CD4-positive, alpha-beta T cell (primary cell): Measurements from ENCODE around the gene GLRX3. TPM values are rescaled to one million over a fixed set of nuclear protein-coding genes. Genes with fewer than 3 reads are reported as not detected.

Experiments
- ATAC-seq: fragments of 200-7000 bp; cut with Tn5 transposase; one replicate; pipeline ENCODE4 v1.10.0; 2022; ENCODE audit warnings: mild to moderate bottlenecking; ENCODE audit not compliant: poor library complexity
- CTCF ChIA-PET: fragments of 350-600 bp; sonication (Branson Sonifier 250); formaldehyde crosslinking; loops from one replicate; lab custom pipeline; 2021; ENCODE audit warnings: antibody characterized with exemption, inconsistent platforms; lab: Charles Lee
- POLR2A ChIA-PET: fragments of 350-600 bp; sonication (Branson Sonifier 250); formaldehyde crosslinking; loops from one replicate; lab custom pipeline; 2021; ENCODE audit warnings: antibody characterized with exemption, inconsistent platforms; lab: Charles Lee
- DNase-seq, 14 experiments: peaks; one replicate each; pipeline ENCODE4 v3.0.0-alpha.2; 2013 to 2020; ENCODE audit warnings: mixed read lengths in 2 of 14
- H3K27ac ChIP-seq, 2 donors: one replicate each; pipeline versions ENCODE4 v1.5.1 to v1.7.0; 2013; ENCODE audit warnings: low read length in 2 of 2, low read depth in 1 of 2, mild to moderate bottlenecking in 1 of 2
- H3K27me3 ChIP-seq, 2 experiments: 1 replicate in 1 of 2; 2 replicates in 1 of 2; pipeline versions ENCODE4 v1.6.1 to v1.7.0; 2013; ENCODE audit warnings: low read length in 2 of 2, control low read depth in 1 of 2, mild to moderate bottlenecking in 1 of 2, moderate library complexity in 1 of 2; ENCODE audit not compliant: insufficient read depth in 2 of 2, control insufficient read depth in 1 of 2
- H3K36me3 ChIP-seq: one replicate; pipeline ENCODE4 v1.6.1; 2013; ENCODE audit warnings: low read length, control low read depth; ENCODE audit not compliant: insufficient read depth
- H3K4me1 ChIP-seq: one replicate; pipeline ENCODE4 v1.6.1; 2013; ENCODE audit warnings: low read length, control low read depth; ENCODE audit not compliant: insufficient read depth
- H3K4me3 ChIP-seq: one replicate; pipeline ENCODE4 v1.5.1; 2013; ENCODE audit warnings: mild to moderate bottlenecking, low read length, moderate library complexity
- H3K9me3 ChIP-seq, 2 experiments: 1 replicate in 1 of 2; 2 replicates in 1 of 2; pipeline versions ENCODE4 v1.6.1 to v1.7.0; 2013; ENCODE audit warnings: low read length in 2 of 2, mild to moderate bottlenecking in 2 of 2, control low read depth in 1 of 2, moderate library complexity in 1 of 2; ENCODE audit not compliant: control insufficient read depth in 1 of 2, insufficient read depth in 1 of 2
- H3K27ac Mint-ChIP-seq: one replicate; pipeline ENCODE4 v1.8.0; 2020; ENCODE audit warnings: mixed read lengths
- H3K27me3 Mint-ChIP-seq: one replicate; pipeline ENCODE4 v1.8.0; 2021; ENCODE audit warnings: mixed read lengths
- H3K36me3 Mint-ChIP-seq: one replicate; pipeline ENCODE4 v1.8.0; 2021; ENCODE audit warnings: low read depth, mixed read lengths
- H3K4me1 Mint-ChIP-seq: one replicate; pipeline ENCODE4 v1.8.0; 2021; ENCODE audit warnings: low read depth, mixed read lengths
- H3K4me3 Mint-ChIP-seq: one replicate; pipeline ENCODE4 v1.8.0; 2020; ENCODE audit warnings: mild to moderate bottlenecking, mixed read lengths
- H3K9me3 Mint-ChIP-seq: one replicate; pipeline ENCODE4 v1.8.0; 2020; ENCODE audit warnings: mixed read lengths
- CTCF ChIP-seq: fragments of 200-600 bp; IDR thresholded peaks from one replicate; pipeline ENCODE4 v1.8.0; 2022; ENCODE audit warnings: antibody characterized with exemption, mild to moderate bottlenecking
- intact Hi-C, 2 experiments: fragments of 100-400 bp; cut with DNase I in 1 of 2; cut with micrococcal nuclease in 1 of 2; formaldehyde crosslinking; loops; one replicate each; pipeline versions ENCODE4 v1.15.1 to v1.9.0; 2023 to 2025; cut with DNase I, micrococcal nuclease
- total RNA-seq, 174 experiments: library from RNA in 2 of 174; stranded (reverse) in 2 of 174; gene quantifications; one replicate each; pipeline ENCODE4 v1.2.3 and lab custom pipeline; 2021 to 2026

The GLRX3 gene
- total RNA-seq, 2 experiments from 2014 or later = 25.4 to 29.7 TPM

- no peaks in the 10 kb centered on the region for H3K27me3 ChIP-seq
- TF ChIP-seq CTCF = no peak
- Mint-ChIP-seq H3K4me1 (peaks cover 56% of the 10 kb centered on the region), H3K36me3 (peaks cover 55% of the 10 kb centered on the region), H3K9me3 (no peaks in the 10 kb centered on the region), H3K27me3 (no peaks in the 10 kb centered on the region), H3K27ac (peak overlapping the region; percentile 37), H3K4me3 (no peak overlapping the region)
- CTCF ChIA-PET = interaction anchor here (0.9 kb wide), 1 partner anchor 65 kb away, joined by 3 read pairs; no protein-coding TSS in a partner anchor
- no peak for DNase-seq
- H3K9me3 ChIP-seq = no peaks in the 10 kb centered on the region
- intact Hi-C loops = no loop called here
- peaks cover 14% of the 10 kb centered on the region for H3K36me3 ChIP-seq
- no peak overlapping the region for H3K4me3 ChIP-seq
- peaks cover 18% of the 10 kb centered on the region for H3K4me1 ChIP-seq
- POLR2A ChIA-PET = no interaction called here
- ATAC-seq = no peak
- no peak overlapping the region for H3K27ac ChIP-seq
These were observed 38.1 kb downstream of the GLRX3 start for GRCh38 chr10:130174328-130174727.

- peaks cover 54% of the 10 kb centered on the region for H3K36me3 Mint-ChIP-seq
- H3K4me1 Mint-ChIP-seq = peaks cover 55% of the 10 kb centered on the region
- ChIA-PET CTCF (interaction anchor here (0.9 to 2.1 kb wide), 2 partner anchors 15 to 65 kb away, joined by 3 to 7 read pairs; no protein-coding TSS in a partner anchor), POLR2A (no interaction called here)
- Histone ChIP-seq H3K36me3 (peaks cover 11% of the 10 kb centered on the region), H3K27ac (no peak overlapping the region), H3K4me1 (peaks cover 14% of the 10 kb centered on the region), H3K27me3 (no peaks in the 10 kb centered on the region), H3K4me3 (no peak overlapping the region), H3K9me3 (no peaks in the 10 kb centered on the region)
- H3K27me3 Mint-ChIP-seq = no peaks in the 10 kb centered on the region
- H3K9me3 Mint-ChIP-seq = no peaks in the 10 kb centered on the region
- peak overlapping the region; percentile 37 for H3K27ac Mint-ChIP-seq
- TF ChIP-seq CTCF = no peak
- DNase-seq = no peak
- ATAC-seq = no peak
- intact Hi-C loops = loop anchor here in 1 of 2 experiments (5.0 kb wide), 1 partner anchor 288 kb away; no protein-coding TSS in a partner anchor
- H3K4me3 Mint-ChIP-seq = no peak overlapping the region
These were observed 38.9 kb downstream of the GLRX3 start for GRCh38 chr10:130175074-130175473.

GRCh38 chr10:130177250-130177649, 41.1 kb downstream of the GLRX3 start:
- no peak overlapping the region for H3K4me3 Mint-ChIP-seq
- H3K27ac Mint-ChIP-seq = no peak overlapping the region
- no peak overlapping the region for H3K27ac ChIP-seq
- H3K36me3 Mint-ChIP-seq = peaks cover 69% of the 10 kb centered on the region
- H3K4me1 Mint-ChIP-seq = peaks cover 41% of the 10 kb centered on the region
- no peaks in the 10 kb centered on the region for H3K9me3 ChIP-seq
- ChIA-PET POLR2A (no interaction called here), CTCF (interaction anchor here (2.1 kb wide), 1 partner anchor 13 kb away, joined by 7 read pairs; no protein-coding TSS in a partner anchor)
- H3K4me1 ChIP-seq = no peaks in the 10 kb centered on the region
- no peaks in the 10 kb centered on the region for H3K27me3 ChIP-seq
- no peak for TF ChIP-seq CTCF
- intact Hi-C loops = loop anchor here in 1 of 2 experiments (2.0 to 5.0 kb wide), 2 partner anchors 40 to 290 kb away; partner anchors contain the start of gene GLRX3
- H3K36me3 ChIP-seq = peaks cover 26% of the 10 kb centered on the region
- no peak for DNase-seq
- no peaks in the 10 kb centered on the region for H3K27me3 Mint-ChIP-seq
- no peak for ATAC-seq
- H3K9me3 Mint-ChIP-seq = no peaks in the 10 kb centered on the region
- H3K4me3 ChIP-seq = no peak overlapping the region
